ENCODE measurements around the gene PPP1R3G.

Gene PPP1R3G

GRCh38 chr6:5046430-5046829 is 38.7 kb upstream of the PPP1R3G start:
- no peak overlapping the region for H3K4me3 ChIP-seq (ENCODE audit: control insufficient read depth, low read depth, low read length)
- TF ChIP-seq CTCF (IDR thresholded peaks at IDR 0.05; ENCODE audit: control insufficient read depth, insufficient read depth, low read depth, low read length, missing control alignments): no peak
- no peak for DNase-seq (ENCODE audit: low read depth)

GRCh38 chr6:5050009-5050408 is 35.1 kb upstream of the PPP1R3G start:
- TF ChIP-seq CTCF (IDR thresholded peaks at IDR 0.05; ENCODE audit: control insufficient read depth, insufficient read depth, low read depth, low read length, missing control alignments): no peak
- no peak overlapping the region for H3K4me3 ChIP-seq (ENCODE audit: control insufficient read depth, low read depth, low read length)
- no peak for DNase-seq (ENCODE audit: low read depth)

GRCh38 chr6:5051394-5051793 is 33.7 kb upstream of the PPP1R3G start:
- H3K4me3 ChIP-seq (ENCODE audit: control insufficient read depth, low read depth, low read length): no peak overlapping the region
- TF ChIP-seq CTCF (IDR thresholded peaks at IDR 0.05; ENCODE audit: control insufficient read depth, insufficient read depth, low read depth, low read length, missing control alignments): no peak

GRCh38 chr6:5053038-5053437 is 32.1 kb upstream of the PPP1R3G start:
- no peak for DNase-seq (ENCODE audit: low read depth)
- no peak overlapping the region for H3K4me3 ChIP-seq (ENCODE audit: control insufficient read depth, low read depth, low read length)
- TF ChIP-seq CTCF (IDR thresholded peaks at IDR 0.05; ENCODE audit: control insufficient read depth, insufficient read depth, low read depth, low read length, missing control alignments): no peak

More at GRCh38 chr6:5051394-5051793, 33.7 kb upstream of the PPP1R3G start:
- no peak for DNase-seq (ENCODE audit: low read depth)

GRCh38 chr6:5053864-5054244 is 31.3 kb upstream of the PPP1R3G start:
- no peak for TF ChIP-seq CTCF (IDR thresholded peaks at IDR 0.05; ENCODE audit: control insufficient read depth, insufficient read depth, low read depth, low read length, missing control alignments)
- no peak for DNase-seq (ENCODE audit: low read depth)
- no peak overlapping the region for H3K4me3 ChIP-seq (ENCODE audit: control insufficient read depth, low read depth, low read length)

- no peak overlapping the region for H3K4me3 ChIP-seq (ENCODE audit: control insufficient read depth, low read depth, low read length)
- TF ChIP-seq CTCF (IDR thresholded peaks at IDR 0.05; ENCODE audit: control insufficient read depth, insufficient read depth, low read depth, low read length, missing control alignments): no peak
- DNase-seq (ENCODE audit: low read depth): no peak
Observed at GRCh38 chr6:5054245-5054873, 30.8 kb upstream of the PPP1R3G start.

- DNase-seq (ENCODE audit: low read depth): no peak
- no peak for TF ChIP-seq CTCF (IDR thresholded peaks at IDR 0.05; ENCODE audit: control insufficient read depth, insufficient read depth, low read depth, low read length, missing control alignments)
- H3K4me3 ChIP-seq (ENCODE audit: control insufficient read depth, low read depth, low read length): no peak overlapping the region
Observed at GRCh38 chr6:5055118-5055517, 30.0 kb upstream of the PPP1R3G start.
